SU-DHL-6 (cell line): ENCODE data around the gene TRIM39.

Source experiments
- H2AFZ ChIP-seq: fragments of 200-600 bp; sonication (generic); 2 replicates; pipeline ENCODE4 v1.6.1; 2014; ENCODE audit warnings: low read depth, mild to moderate bottlenecking, moderate library complexity, mixed read lengths, antibody characterized with exemption, low read length; ENCODE audit not compliant: severe bottlenecking
- H3F3A ChIP-seq: fragments of 200-600 bp; shearing (Covaris generic); 2 replicates; pipeline ENCODE4 v1.6.0; 2016; ENCODE audit warnings: antibody characterized with exemption, mild to moderate bottlenecking; ENCODE audit not compliant: insufficient read depth
- H3K27ac ChIP-seq: fragments of 200-600 bp; sonication (generic); 2 replicates; pipeline ENCODE4 v1.5.1; 2016; ENCODE audit warnings: low read depth, mild to moderate bottlenecking, low read length, moderate library complexity, mixed read lengths
- H3K27me3 ChIP-seq: fragments of 200-600 bp; sonication (generic), shearing (Covaris generic); 2 replicates; pipeline ENCODE4 v1.6.0; 2014; ENCODE audit warnings: mild to moderate bottlenecking, low read length
- H3K36me3 ChIP-seq: fragments of 200-600 bp; sonication (generic); 2 replicates; pipeline ENCODE4 v1.6.1; 2014; ENCODE audit warnings: mild to moderate bottlenecking, low read length, mixed read lengths
- H3K4me2 ChIP-seq: fragments of 300-600, 200-600 bp; shearing (Covaris generic), sonication (generic); 2 replicates; pipeline ENCODE4 v1.6.0; 2014; ENCODE audit warnings: low read length, low read depth, mild to moderate bottlenecking; ENCODE audit not compliant: poor library complexity, severe bottlenecking
- H3K4me3 ChIP-seq: fragments of 200-600 bp; sonication (generic); 2 replicates; pipeline ENCODE4 v1.5.1; 2014; ENCODE audit warnings: antibody characterized with exemption, low read length, mild to moderate bottlenecking, mixed read lengths; ENCODE audit not compliant: insufficient read depth, poor library complexity, severe bottlenecking
- H3K79me2 ChIP-seq: fragments of 200-600 bp; sonication (generic); 2 replicates; pipeline ENCODE4 v1.6.1; 2014; ENCODE audit warnings: mild to moderate bottlenecking, low read length, moderate library complexity; ENCODE audit not compliant: insufficient read depth
- H3K9ac ChIP-seq: fragments of 200-600 bp; sonication (generic); 2 replicates; pipeline ENCODE4 v1.7.0; 2014; ENCODE audit warnings: mild to moderate bottlenecking, low read length
- H3K9me2 ChIP-seq: fragments of 200-600 bp; sonication (generic); replicated peaks from 2 replicates; pipeline ENCODE4 v1.6.1; 2014; ENCODE audit warnings: low read length; ENCODE audit not compliant: insufficient read depth
- H3K9me3 ChIP-seq: fragments of 200-600 bp; sonication (generic); 2 replicates; pipeline ENCODE4 v1.6.1; 2014; ENCODE audit warnings: low read length, mixed read lengths; ENCODE audit not compliant: insufficient read depth
- H4K20me1 ChIP-seq: fragments of 200-600 bp; sonication (generic); 2 replicates; pipeline ENCODE4 v1.6.1; 2014; ENCODE audit warnings: low read depth, mild to moderate bottlenecking, antibody characterized with exemption, low read length, moderate library complexity, mixed read lengths
- EZH2phosphoT487 ChIP-seq: fragments of 200-600 bp; sonication (generic), shearing (Covaris generic); conservative IDR thresholded peaks from 2 replicates; pipeline ENCODE4 v1.6.1; 2018; ENCODE audit warnings: mild to moderate bottlenecking, antibody characterized with exemption, low read length, moderate library complexity, mixed read lengths
- TF ChIP-seq, protein P1 (sequence below): fragments of 200-600 bp; sonication (generic); IDR thresholded peaks from one replicate; pipeline ENCODE4 v1.5.1; 2017; ENCODE audit warnings: antibody characterized with exemption, mild to moderate bottlenecking, low read length, moderate library complexity; ENCODE audit not compliant: insufficient read depth, poor library complexity, severe bottlenecking

The TRIM39 gene

DNA sequence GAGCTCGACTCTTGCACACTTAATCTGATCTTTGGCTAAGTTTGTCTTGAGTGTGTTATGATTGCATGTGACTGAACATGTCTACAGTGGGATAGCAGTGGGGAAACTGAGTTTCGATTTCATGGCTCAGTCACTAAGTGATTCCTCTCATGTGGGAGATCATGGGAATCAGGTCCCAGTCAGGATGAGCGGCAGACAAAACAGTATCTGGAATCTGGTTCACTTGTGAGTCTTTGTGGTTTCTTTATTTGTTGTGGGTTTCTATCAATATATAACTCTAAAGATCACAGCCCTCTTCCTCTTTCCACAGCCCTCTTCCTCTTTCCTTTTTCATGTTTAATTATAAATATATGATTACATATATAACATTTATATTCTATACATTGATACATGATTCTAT is 22.2 kb downstream of the TRIM39 start:
- Histone ChIP-seq H3K9me2 (no peaks in the 10 kb centered on the region), H3K4me2 (no peak overlapping the region), H3F3A (peaks cover 7% of the 10 kb centered on the region; the same call in 1 of the 2 replicates), H3K9ac (no peak overlapping the region), H4K20me1 (no peaks in the 10 kb centered on the region), H3K4me3 (no peak overlapping the region), H3K27ac (no peak overlapping the region), H3K27me3 (no peaks in the 10 kb centered on the region), H3K79me2 (peaks cover 7% of the 10 kb centered on the region; the same call in 1 of the 2 replicates), H3K9me3 (no peaks in the 10 kb centered on the region), H2AFZ (no peak overlapping the region), H3K36me3 (no peaks in the 10 kb centered on the region)
- TF ChIP-seq, protein P1, sequence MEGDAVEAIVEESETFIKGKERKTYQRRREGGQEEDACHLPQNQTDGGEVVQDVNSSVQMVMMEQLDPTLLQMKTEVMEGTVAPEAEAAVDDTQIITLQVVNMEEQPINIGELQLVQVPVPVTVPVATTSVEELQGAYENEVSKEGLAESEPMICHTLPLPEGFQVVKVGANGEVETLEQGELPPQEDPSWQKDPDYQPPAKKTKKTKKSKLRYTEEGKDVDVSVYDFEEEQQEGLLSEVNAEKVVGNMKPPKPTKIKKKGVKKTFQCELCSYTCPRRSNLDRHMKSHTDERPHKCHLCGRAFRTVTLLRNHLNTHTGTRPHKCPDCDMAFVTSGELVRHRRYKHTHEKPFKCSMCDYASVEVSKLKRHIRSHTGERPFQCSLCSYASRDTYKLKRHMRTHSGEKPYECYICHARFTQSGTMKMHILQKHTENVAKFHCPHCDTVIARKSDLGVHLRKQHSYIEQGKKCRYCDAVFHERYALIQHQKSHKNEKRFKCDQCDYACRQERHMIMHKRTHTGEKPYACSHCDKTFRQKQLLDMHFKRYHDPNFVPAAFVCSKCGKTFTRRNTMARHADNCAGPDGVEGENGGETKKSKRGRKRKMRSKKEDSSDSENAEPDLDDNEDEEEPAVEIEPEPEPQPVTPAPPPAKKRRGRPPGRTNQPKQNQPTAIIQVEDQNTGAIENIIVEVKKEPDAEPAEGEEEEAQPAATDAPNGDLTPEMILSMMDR, result no peak
- TF ChIP-seq EZH2phosphoT487, result no peak

DNA sequence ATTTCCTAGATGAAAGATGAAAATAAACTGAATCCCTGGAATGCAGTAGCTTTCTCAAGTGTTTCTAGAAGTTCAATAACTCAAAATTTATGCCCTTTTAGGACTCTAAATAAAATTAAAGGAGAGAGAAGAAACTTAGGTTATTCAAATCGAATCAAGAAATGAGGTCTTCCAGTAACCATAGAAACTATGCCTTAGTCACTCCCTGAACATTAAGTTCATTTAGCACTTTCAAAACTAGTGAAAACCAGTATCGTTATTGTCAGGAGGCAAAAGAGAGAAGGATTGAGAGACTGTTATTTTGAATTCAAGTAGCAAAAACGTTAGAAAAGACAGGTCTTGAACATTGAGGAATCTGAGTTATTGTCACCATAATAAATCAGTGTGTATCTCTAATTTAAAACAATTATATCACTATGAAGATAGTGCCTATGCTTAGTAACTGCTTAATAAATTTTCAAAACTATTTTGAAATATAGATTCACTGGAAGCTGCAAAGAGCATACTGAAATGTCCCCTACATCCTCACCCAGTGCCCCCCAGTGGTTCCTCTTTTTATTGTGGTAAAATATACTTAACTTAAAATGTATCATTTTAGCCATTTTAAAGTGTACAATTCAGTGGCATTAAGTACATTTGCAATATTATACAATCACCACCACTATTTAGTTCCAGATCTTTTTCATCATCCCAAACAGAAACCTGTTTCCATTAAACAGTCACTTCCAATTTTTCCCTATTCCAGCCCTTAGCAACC is 22.9 kb downstream of the TRIM39 start:
- H3K9me3 ChIP-seq, result no peaks in the 10 kb centered on the region
- no peak overlapping the region for H3K4me3 ChIP-seq
- H3K4me2 ChIP-seq, result no peak overlapping the region
- no peak for TF ChIP-seq EZH2phosphoT487
- TF ChIP-seq, protein P1, result peak; percentile 56
- H2AFZ ChIP-seq, result no peak overlapping the region
- H3K27me3 ChIP-seq, result no peaks in the 10 kb centered on the region
- no peak overlapping the region for H3K9ac ChIP-seq
- H4K20me1 ChIP-seq, result no peaks in the 10 kb centered on the region
- H3K27ac ChIP-seq, result no peak overlapping the region
- H3F3A ChIP-seq, result peaks cover 7% of the 10 kb centered on the region; the same call in 1 of the 2 replicates
- H3K36me3 ChIP-seq, result no peaks in the 10 kb centered on the region
- H3K9me2 ChIP-seq, result no peaks in the 10 kb centered on the region
- H3K79me2 ChIP-seq, result peaks cover 7% of the 10 kb centered on the region; the same call in 1 of the 2 replicates

DNA sequence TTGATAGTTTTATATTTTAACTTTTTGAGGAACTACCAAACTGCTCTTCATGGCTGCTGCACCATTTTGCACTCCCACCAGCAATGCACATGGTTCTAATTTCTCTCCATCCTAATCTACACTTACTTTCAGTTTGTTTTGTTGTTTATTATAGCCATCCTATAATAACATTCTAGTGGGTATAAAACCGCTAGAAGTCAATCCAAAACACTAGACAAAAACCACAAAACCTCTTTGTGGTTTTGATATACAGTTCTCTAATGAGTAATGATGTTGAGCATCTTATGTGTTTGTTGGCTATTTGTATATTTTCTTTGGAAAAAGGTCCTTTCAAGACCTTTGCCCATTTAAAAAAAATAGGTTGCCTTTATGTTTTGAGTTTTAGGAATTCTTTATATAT is 23.8 kb downstream of the TRIM39 start:
- Histone ChIP-seq H3K4me2 (no peak overlapping the region), H4K20me1 (no peaks in the 10 kb centered on the region), H3K27me3 (no peaks in the 10 kb centered on the region), H3K4me3 (no peak overlapping the region), H3K27ac (no peak overlapping the region), H3K36me3 (no peaks in the 10 kb centered on the region), H3K9me3 (no peaks in the 10 kb centered on the region), H3K9ac (no peak overlapping the region), H3F3A (peaks cover 7% of the 10 kb centered on the region; the same call in 1 of the 2 replicates), H3K79me2 (peaks cover 7% of the 10 kb centered on the region; the same call in 1 of the 2 replicates), H2AFZ (no peak overlapping the region), H3K9me2 (no peaks in the 10 kb centered on the region)
- TF ChIP-seq, protein P1, result no peak
- no peak for TF ChIP-seq EZH2phosphoT487
